GM10248 (cell line): ENCODE results near the gene KISS1R.

Experiments
- CTCF ChIA-PET: fragments of 300-600 bp; sonication (Branson Sonifier 250); formaldehyde crosslinking; extraction: SDS; loops from one replicate; lab custom pipeline; 2021; ENCODE audit warnings: antibody characterized with exemption; lab: Yijun Ruan, JAX
- POLR2A ChIA-PET: fragments of 350-650 bp; sonication (Branson Sonifier 250); formaldehyde crosslinking; extraction: SDS; loops from one replicate; lab custom pipeline; 2020; ENCODE audit warnings: antibody characterized with exemption; lab: Yijun Ruan, JAX
- DNase-seq: peaks from one replicate; pipeline ENCODE4 v3.0.0; 2012; ENCODE audit errors: extremely low spot score
- TF ChIP-seq, protein P1 (sequence below): IDR thresholded peaks from 2 replicates; pipeline ENCODE4 v1.5.1; 2012; ENCODE audit warnings: mild to moderate bottlenecking, low read depth; ENCODE audit errors: extremely low read depth, missing control alignments, control extremely low read depth

KISS1R gene

DNA sequence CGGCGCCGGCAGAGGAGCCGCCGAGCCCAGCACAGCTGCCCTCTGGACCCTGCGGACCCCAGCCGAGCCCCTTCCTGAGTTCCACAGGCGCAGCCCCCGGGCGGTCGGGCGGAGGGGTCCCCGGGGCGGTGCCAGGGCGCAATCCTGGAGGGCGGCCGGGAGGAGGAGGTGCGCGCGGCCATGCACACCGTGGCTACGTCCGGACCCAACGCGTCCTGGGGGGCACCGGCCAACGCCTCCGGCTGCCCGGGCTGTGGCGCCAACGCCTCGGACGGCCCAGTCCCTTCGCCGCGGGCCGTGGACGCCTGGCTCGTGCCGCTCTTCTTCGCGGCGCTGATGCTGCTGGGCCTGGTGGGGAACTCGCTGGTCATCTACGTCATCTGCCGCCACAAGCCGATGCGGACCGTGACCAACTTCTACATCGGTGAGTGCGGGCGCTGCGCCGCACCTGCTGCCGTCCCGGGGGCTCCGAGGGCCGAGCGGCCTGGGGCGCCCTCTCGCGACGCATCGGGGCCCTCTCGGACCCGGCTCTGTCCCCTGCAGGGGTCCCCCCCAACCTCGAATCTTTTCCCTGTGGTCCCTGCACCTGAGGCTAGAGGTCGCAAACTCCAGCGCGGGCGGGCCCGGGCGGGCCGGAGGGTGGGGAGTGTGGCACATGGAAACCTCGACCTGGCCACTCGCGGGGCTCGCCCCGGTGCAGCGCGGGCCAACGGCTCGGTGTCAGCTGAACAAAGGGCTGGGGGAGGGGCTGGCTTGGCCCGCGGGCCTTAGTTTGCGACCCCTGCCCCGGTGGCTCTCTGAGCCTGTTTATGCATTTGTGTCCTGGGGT is at the start of gene KISS1R:
KISS1R (plus strand) TSS at position 11 of the 829 bp plus-strand sequence; CDS start at position 181, 170 bp downstream.
- peak; percentile 74 for DNase-seq
- CTCF ChIA-PET: interaction anchor here (0.9 to 4.1 kb wide), 3 partner anchors 8 to 148 kb away, joined by 3 to 26 read pairs (median 3); no protein-coding TSS in a partner anchor
- TF ChIP-seq, protein P1, sequence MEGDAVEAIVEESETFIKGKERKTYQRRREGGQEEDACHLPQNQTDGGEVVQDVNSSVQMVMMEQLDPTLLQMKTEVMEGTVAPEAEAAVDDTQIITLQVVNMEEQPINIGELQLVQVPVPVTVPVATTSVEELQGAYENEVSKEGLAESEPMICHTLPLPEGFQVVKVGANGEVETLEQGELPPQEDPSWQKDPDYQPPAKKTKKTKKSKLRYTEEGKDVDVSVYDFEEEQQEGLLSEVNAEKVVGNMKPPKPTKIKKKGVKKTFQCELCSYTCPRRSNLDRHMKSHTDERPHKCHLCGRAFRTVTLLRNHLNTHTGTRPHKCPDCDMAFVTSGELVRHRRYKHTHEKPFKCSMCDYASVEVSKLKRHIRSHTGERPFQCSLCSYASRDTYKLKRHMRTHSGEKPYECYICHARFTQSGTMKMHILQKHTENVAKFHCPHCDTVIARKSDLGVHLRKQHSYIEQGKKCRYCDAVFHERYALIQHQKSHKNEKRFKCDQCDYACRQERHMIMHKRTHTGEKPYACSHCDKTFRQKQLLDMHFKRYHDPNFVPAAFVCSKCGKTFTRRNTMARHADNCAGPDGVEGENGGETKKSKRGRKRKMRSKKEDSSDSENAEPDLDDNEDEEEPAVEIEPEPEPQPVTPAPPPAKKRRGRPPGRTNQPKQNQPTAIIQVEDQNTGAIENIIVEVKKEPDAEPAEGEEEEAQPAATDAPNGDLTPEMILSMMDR: peak; percentile 72
- POLR2A ChIA-PET: no interaction called here

DNA sequence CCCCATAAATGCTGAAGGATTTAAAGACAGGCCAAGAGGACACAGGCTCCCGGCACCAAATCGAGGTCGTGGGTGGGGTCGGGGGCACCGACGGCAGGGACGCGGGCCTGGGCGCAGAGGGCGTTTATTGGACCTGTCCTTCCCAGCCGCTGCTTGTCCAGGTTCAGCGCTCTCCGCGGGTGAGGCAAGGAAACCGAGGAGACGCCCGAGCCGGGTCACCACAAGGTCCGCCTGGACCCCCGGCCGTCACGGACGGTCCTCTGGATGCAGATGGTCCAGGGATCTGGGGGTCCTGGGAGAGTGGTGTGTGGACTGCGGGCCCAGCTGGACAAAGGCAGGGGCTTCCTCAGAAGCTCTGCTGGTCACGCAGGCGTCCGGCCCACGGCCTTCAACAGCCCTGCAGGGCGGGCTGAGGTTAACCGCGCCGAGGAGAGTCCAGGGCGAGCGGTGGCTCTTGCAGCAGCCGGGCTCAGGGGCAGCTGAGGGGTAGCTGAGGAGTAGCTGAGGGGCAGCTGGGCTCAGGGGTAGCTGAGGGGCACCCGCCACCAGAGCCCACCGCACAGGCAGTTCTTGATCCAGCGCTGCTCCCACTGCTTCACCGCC is 49.2 kb upstream of the KISS1R start:
- CTCF ChIA-PET: no interaction called here
- TF ChIP-seq, protein P1: no peak
- POLR2A ChIA-PET: no interaction called here
- no peak for DNase-seq

DNA sequence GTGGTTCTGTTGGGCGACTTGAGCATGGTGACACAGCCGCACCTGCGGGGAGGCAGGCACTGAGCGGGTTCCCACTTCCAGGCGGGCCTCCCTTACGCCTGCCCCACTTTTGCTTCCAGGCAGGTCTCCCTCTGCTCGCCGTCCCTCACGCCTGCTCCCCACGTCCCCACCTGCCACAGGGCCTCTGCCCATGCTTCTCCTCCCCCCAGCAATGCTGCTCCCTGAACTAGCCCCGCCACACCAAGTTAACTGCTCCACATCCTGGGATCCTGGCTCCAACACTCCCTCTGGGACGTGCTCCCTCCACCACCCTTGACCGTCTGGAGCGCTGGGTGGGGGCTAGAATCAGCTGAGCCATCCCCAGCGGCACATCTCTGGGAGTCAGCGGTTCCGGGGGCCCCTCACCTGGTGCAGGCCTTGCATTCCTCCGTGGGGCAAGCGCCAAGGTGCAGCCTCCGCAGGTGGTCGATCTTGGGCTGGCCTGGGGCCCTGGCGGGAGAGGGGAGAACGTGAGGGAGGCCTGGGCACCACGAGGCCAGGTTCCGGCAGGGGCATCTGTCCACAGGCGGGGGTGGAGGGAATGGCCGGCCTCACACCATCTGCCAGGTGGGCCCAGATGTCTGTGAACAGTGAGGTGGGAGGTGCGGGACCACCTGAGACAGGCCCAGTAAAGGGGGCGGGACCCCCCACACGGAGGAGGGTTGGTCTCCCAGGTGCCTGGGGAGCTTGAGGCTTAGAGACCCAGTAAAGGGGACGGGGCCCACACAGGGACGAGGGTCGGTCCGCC is 48.5 kb upstream of the KISS1R start:
- ChIA-PET CTCF (interaction anchor here (1.1 kb wide), 1 partner anchor 10 kb away, joined by 4 read pairs; no protein-coding TSS in a partner anchor), POLR2A (interaction anchor here (0.5 kb wide), 1 partner anchor 47 kb away, joined by 4 read pairs; no protein-coding TSS in a partner anchor)
- DNase-seq: no peak
- TF ChIP-seq, protein P1: no peak

DNA sequence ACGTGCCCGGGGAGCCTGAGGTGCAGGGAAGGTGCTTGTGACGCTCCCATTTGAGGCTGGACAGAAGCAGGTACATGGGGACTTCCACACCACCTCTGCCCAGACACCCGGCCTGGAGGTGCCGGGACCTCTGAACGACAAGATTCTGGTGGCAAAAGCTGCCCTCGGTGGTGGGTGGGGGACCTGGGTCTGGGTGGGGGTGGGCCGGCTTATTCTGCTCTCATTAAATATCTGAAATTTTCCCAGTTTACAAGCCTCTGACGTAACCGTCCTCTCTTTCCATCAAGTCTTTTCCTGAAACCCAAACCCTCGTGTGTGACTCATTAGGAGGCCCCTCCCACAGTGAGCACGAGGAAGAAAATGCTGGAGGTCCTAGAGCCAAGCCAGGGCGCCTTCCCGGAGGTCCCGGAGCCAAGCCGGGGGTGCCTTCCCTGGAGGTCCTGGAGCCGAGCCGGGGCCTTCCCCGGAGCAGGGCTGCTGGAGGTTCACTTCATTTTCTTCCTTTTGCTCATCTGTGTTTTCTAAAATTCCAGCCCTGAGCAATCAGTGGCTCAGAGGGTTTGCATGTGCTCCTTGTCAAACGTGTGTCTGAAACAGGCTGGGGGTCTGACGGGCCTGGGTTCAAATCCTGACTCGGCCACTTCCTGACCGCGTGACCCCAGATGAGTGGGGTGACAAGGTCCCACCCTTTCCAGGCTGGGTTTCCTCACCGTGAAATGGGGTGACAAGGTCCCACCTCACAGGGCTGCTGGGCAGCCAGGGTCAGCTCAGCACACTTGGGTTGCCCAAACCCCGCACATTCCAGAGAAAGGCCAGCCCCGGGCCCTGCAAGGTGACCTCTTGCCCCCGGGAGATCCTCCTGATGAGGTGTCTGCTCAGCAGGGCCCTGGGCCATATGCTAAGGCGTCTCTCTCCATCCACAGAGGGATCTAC is 47.6 kb upstream of the KISS1R start:
- DNase-seq: no peak
- POLR2A ChIA-PET: interaction anchor here (0.5 kb wide), 1 partner anchor 46 kb away, joined by 4 read pairs; no protein-coding TSS in a partner anchor
- TF ChIP-seq, protein P1: no peak
- CTCF ChIA-PET: interaction anchor here (1.1 kb wide), 1 partner anchor 9 kb away, joined by 4 read pairs; no protein-coding TSS in a partner anchor

DNA sequence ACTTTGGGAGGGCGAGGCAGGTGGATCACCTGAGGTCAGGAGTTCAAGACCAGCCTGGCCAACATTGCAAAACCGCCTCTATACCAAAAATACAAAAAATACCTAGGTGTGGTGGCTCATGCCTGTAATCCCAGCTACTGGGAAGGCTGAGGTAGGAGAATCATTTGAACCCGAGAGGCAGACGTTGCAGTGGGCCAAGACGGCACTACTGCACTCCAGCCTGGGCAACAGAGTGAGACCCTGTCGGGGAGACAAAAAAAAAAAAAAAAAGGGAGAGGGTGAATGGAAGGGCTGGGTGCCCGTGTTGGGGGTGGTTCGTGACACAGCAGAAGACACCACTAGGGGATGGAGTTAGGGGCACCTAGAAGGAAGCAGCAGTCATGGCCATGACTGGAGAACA is 46.8 kb upstream of the KISS1R start:
- POLR2A ChIA-PET: no interaction called here
- no peak for DNase-seq
- CTCF ChIA-PET: no interaction called here
- TF ChIP-seq, protein P1: no peak
